GM20000 (cell line): ENCODE results near the gene CWF19L2.
"Not testable (repeated sequence)": the region's sequence is repeated elsewhere in the genome, so short reads cannot be mapped to it uniquely, and the experiment has no call there.

Experiments
- DNase-seq: peaks from one replicate; pipeline ENCODE4 v3.0.0; 2012; ENCODE audit warnings: low spot score
- TF ChIP-seq, protein P1 (sequence below): IDR thresholded peaks from 2 replicates; pipeline ENCODE4 v1.5.1; 2012; ENCODE audit warnings: mild to moderate bottlenecking, control low read depth; ENCODE audit errors: extremely low read depth, missing control alignments

Gene CWF19L2

DNA sequence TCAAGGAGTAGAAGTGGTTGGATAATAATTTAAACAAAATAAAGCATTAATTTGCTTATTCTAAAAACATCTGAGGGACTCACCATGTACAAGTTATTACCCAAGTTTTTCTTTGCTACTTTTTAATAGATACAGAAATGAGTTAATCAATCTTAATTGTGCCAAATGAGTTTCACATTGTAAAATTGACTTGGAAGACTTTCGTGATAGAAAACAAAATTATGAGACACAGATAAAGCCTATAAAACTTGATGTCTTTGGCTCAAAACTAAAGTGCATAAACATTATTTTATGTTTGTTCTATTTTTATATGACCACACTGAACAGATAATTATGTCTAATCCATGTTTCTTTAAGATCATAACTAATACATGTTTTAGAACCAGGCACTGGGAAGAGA is 10.1 kb upstream of the CWF19L2 start:
- TF ChIP-seq, protein P1, sequence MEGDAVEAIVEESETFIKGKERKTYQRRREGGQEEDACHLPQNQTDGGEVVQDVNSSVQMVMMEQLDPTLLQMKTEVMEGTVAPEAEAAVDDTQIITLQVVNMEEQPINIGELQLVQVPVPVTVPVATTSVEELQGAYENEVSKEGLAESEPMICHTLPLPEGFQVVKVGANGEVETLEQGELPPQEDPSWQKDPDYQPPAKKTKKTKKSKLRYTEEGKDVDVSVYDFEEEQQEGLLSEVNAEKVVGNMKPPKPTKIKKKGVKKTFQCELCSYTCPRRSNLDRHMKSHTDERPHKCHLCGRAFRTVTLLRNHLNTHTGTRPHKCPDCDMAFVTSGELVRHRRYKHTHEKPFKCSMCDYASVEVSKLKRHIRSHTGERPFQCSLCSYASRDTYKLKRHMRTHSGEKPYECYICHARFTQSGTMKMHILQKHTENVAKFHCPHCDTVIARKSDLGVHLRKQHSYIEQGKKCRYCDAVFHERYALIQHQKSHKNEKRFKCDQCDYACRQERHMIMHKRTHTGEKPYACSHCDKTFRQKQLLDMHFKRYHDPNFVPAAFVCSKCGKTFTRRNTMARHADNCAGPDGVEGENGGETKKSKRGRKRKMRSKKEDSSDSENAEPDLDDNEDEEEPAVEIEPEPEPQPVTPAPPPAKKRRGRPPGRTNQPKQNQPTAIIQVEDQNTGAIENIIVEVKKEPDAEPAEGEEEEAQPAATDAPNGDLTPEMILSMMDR, result no peak
- DNase-seq, result no peak

DNA sequence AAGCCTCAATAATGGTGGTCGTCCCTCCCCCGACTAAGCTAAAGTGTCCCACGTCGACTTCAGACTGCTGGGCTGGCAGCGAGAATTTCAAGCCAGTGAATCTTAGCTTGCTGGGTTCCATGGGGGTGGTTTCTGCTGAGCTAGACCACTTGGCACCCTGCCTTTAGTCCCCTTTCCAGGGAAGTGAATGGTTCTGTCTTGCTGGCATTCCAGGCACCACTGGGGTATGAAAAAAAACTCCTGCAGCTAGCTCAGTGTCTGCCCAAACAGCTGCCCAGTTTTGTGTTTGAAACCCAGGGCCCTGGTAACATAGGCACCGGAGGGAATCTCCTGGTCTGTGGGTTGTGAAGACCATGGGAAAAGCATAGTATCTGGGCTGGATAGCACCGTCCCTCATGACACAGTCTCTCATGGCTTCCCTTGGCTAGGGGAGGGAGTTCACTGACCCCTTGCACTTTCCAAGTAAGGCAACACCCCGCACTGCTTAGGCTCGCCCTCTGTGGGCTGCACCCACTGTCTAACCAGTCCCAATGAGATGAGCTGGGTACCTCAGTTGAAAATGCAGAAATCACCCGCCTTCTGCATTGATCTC is 8.7 kb upstream of the CWF19L2 start:
- not testable (repeated sequence) for DNase-seq

DNA sequence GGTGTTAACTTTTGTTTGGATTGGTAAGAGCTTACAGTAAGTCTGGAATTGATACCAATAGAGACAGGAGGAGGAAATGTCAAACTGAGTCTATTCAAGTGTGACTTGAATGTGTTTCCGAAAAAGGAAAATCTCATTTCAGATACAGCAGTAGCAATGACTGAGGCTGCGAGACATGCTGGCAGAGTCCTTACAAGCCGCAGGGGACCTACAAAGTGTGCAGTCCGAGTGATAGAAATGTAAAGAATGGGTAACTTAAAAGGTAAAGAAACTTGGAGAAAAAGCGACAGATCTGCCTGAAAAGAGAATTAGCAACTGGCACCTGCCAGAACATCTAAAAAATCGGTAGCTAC is 444 bp downstream of the CWF19L2 start:
- peak; percentile 8 for DNase-seq
- TF ChIP-seq, protein P1, result no peak

DNA sequence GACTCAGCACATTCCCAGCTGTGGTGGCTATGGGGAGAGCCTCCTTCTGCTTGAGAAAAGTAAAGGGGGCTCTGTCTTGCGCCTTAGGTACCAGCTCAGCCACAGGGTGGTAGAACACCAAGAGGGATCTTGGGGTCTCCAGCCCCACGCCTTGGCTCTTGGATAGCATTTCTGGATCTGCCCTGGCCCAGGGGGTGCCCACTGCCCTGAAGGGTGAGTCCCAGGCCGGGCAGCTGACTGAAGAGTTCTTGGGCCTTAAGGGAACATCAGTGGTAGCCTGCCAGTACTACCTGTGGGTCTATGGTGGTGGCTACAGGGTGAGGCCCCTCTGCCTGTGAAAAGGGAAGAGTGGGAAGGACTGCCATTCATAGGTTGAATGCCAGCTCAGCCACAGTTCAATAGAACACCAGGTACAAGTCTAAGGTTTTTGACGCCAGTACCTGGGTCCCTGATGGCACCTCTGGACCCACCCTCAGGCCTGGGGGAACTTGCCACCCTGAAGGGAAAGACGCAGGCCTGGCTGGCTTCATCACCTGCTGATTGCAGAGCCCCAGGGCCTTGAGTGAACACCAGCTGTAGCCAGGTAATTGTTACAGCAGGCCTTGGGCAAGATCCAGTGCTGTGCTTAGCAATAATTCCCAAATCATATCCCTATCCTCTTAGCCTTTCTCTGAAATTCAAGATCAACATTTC is 3.9 kb downstream of the CWF19L2 start:
- TF ChIP-seq, protein P1, result no peak
- DNase-seq, result no peak

DNA sequence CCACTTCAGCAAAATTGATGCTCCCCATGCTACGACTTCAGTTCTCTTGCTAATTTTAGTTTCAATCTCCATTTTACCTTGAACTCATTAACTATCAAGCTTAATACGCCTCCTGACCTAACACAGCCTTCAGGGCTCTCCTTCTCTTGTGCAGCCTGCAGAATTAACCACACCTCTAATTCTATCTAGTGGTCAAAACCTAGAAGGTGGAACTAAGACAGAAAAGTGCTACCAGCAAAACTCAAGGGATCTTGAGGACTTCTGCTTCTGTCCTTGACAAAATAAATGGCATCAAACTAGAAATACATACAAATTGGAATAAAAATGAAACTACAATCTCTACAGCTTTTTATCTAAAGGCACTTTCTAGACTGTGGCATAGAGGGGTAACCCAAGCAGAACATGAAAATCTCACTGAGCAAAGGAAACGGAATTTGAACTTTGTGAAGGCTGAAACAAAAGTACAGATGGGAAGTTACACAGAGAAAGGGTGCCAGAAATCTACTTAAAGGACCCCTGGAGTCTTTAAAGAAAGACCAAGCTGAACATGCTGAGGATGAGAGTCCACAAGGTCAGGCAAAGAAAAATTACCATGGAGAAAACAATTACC is 10.7 kb downstream of the CWF19L2 start:
- TF ChIP-seq, protein P1, result no peak
- DNase-seq, result no peak

DNA sequence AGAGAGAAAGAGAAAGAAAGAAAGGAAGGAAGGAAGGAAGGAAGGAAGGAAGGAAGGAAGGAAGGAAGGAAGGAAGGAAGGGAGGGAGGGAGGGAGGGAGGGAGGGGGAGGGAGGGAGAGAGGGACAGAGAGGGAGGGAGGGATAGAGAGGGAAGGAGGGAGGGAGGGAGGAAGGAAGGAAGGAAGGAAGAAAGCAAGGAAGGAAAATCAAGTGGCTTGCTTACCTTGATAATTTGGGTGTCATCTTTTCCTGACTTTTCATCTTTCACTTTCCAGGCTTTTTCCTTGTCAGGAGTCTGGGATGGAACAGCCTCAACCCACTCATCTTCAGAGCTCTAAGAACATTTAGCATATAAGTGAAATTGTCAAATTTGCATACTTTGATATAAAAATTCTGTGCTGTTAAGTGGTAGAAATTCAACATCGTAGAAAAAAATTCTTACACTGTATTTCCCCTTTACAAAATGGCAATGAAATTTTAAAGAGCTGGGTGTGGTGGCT is 14.9 kb downstream of the CWF19L2 start:
- no peak for DNase-seq
- TF ChIP-seq, protein P1, result no peak

DNA sequence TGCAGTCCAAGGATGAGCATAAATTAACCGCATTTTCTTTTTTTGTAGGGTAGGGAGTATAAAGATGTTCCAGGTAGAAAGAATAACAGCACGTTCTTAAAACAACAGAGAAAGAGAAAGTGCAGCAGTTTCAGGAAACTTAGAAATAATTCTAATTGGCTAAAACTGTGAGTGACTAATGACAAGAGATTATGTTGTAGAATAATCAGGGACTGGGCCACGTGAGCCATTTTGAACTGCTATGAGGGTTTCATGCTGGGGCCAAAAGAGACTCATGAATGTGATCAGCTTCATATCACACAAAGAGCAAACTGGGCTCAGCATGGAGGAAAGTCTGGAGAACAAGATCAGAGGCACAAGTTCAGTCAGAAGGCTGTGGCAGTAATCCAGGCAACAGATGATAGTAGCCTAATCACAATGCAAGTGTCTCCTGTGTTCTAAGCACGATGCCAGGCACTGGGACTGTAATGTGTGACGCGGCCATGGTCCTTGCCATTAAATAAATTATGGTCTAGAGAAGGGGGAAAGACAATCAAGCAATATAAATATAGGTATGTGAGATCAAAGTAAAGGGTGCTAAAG is 17.9 kb downstream of the CWF19L2 start:
- no peak for DNase-seq
- TF ChIP-seq, protein P1, result no peak
